ENCODE data around the gene INTS1.

- no peak for TF ChIP-seq CTCF (IDR thresholded peaks at IDR 0.05)
- TF ChIP-seq POLR2A (IDR thresholded peaks at IDR 0.05) = no peak
Observed at GRCh38 chr7:1428941-1429501, 75.2 kb downstream of the INTS1 start.
